ENCODE measurements around the gene TNC.

The TNC gene

DNA sequence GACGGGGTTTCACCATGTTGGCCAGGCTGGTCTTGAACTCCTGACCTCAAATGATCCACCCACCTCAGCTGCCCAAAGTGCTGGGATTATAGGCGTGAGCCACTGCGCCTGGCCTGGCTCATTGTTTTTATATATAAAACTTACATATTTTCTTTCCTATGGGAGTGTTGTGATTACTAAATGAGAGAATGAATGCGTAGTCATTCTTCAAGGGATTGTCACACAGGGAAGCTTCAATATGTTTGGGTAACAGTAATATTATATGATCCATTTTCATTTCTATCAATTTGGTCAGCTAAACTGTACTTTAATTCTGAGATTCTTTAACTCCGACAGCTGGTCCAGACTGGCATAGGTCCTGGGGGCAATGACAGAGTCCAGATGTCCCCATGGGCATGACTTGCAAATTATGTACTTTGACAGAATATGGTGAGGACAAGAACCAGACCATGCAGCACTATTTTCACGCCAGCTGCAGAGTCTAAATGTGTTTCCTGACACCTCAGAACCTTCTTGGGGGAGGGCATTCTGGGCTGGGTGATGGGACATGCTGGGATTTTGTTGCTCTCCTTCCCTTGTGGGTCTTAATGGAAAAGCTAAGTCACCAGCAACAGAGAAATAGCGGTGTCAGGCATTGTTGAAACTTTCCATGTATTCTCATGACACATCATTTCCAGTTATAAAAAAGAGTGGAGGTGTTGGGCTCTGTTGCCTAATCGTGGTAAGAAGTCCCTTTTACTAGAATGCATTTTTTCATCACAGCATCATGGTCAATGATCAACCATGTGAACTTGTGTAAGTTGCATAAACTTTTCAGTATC is 40.9 kb upstream of the TNC start:
- no peak for DNase-seq (ENCODE audit: low spot score)
- in situ Hi-C loops (cut with MboI; ENCODE audit: low sequenced_read_pairs, unreplicated experiment) = no loop called here
- TF ChIP-seq, protein P1, sequence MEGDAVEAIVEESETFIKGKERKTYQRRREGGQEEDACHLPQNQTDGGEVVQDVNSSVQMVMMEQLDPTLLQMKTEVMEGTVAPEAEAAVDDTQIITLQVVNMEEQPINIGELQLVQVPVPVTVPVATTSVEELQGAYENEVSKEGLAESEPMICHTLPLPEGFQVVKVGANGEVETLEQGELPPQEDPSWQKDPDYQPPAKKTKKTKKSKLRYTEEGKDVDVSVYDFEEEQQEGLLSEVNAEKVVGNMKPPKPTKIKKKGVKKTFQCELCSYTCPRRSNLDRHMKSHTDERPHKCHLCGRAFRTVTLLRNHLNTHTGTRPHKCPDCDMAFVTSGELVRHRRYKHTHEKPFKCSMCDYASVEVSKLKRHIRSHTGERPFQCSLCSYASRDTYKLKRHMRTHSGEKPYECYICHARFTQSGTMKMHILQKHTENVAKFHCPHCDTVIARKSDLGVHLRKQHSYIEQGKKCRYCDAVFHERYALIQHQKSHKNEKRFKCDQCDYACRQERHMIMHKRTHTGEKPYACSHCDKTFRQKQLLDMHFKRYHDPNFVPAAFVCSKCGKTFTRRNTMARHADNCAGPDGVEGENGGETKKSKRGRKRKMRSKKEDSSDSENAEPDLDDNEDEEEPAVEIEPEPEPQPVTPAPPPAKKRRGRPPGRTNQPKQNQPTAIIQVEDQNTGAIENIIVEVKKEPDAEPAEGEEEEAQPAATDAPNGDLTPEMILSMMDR (IDR thresholded peaks at IDR 0.05; ENCODE audit: borderline replicate concordance, control extremely low read depth, extremely low read depth, insufficient read depth, missing control alignments) = no peak

DNA sequence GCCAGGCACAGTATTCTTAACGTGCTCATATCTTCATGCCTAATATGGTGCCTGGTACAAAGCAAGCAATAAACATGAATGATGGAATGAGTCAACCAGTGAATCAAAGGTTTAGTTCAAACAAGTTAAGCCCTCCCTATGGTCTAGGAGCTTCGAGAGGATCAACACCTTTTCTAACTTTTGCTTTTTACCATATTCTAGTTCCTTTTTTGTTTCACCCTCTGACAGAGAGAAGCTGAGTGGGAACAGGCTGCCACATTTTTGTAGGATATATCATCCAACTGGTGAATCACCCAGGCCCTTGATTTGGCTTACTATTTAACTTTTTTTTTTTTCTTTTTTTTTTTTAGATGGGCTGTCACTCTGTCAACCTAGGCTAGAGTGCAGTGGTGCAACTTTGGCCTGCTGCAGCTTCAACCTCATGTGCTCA is 39.3 kb upstream of the TNC start:
- TF ChIP-seq, protein P1 (IDR thresholded peaks at IDR 0.05; ENCODE audit: borderline replicate concordance, control extremely low read depth, extremely low read depth, insufficient read depth, missing control alignments) = no peak
- in situ Hi-C loops (cut with MboI; ENCODE audit: low sequenced_read_pairs, unreplicated experiment) = no loop called here
- DNase-seq (ENCODE audit: low spot score) = no peak

DNA sequence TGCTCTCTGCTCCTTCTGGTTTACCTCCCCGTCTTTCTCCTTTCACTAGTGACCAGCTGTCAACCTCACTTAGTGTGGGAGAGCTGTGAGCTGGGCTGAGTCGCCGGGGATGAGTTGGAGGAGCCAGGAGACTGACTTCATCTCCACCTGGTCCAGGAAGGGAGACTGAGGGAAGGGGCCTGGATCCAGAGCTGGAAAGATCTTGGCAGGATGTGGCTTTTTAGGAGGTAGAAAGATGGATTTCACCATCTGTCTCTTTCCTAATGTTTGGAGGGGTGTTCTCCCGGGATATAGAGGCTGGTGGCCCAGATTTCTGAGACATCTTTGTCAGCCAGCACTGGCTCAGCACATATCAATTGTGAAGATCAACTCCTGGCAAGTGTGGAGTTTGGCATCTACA is 37.1 kb upstream of the TNC start:
- in situ Hi-C loops (cut with MboI; ENCODE audit: low sequenced_read_pairs, unreplicated experiment) = no loop called here
- TF ChIP-seq, protein P1 (IDR thresholded peaks at IDR 0.05; ENCODE audit: borderline replicate concordance, control extremely low read depth, extremely low read depth, insufficient read depth, missing control alignments) = no peak
- no peak for DNase-seq (ENCODE audit: low spot score)

DNA sequence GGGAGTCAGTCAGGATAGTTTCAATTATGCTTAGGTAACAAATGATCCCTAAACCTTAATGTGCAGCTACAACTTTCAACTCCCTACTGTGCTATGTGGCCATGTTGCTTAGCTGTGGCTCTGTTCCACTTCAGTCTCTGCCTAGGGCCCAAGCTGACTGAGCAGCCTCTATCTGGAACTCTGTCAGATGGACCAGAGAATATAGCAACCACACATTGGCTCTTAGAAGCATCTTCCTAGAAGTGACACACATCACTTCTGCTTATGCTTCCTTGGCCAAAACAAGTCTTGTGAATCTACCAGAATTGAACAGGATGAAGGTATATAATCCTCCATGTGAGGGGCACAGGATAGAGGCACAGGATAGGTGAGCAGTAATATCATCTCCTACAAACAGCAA is 36.7 kb upstream of the TNC start:
- TF ChIP-seq, protein P1 (IDR thresholded peaks at IDR 0.05; ENCODE audit: borderline replicate concordance, control extremely low read depth, extremely low read depth, insufficient read depth, missing control alignments) = no peak
- no peak for DNase-seq (ENCODE audit: low spot score)
- in situ Hi-C loops (cut with MboI; ENCODE audit: low sequenced_read_pairs, unreplicated experiment) = no loop called here

DNA sequence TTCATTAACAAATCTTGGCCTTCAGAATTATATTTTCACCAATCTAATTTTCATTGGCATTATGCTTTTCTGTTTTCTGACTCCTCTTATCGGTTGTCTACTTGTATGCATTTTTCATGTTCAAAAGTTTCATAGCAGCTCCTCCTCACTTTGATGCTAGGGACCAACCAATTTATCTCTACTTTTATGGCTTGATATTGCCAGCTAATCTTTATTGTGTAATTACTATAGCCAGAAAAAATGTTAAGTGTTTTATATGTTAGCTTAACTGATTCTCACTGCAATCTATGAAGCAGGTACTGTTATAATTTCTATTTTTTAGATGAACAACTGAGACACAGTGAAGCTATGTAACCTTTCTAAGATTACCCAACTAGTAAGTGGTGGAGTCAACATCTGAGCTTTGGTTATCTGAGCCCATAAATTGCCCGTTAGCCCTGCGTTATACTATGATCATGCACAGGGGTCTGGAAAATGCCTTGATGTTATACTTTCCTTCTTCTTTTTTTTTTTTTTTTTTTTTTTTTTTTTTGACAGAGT is 34.4 kb upstream of the TNC start:
- in situ Hi-C loops (cut with MboI; ENCODE audit: low sequenced_read_pairs, unreplicated experiment) = no loop called here
- TF ChIP-seq, protein P1 (IDR thresholded peaks at IDR 0.05; ENCODE audit: borderline replicate concordance, control extremely low read depth, extremely low read depth, insufficient read depth, missing control alignments) = no peak
- no peak for DNase-seq (ENCODE audit: low spot score)

DNA sequence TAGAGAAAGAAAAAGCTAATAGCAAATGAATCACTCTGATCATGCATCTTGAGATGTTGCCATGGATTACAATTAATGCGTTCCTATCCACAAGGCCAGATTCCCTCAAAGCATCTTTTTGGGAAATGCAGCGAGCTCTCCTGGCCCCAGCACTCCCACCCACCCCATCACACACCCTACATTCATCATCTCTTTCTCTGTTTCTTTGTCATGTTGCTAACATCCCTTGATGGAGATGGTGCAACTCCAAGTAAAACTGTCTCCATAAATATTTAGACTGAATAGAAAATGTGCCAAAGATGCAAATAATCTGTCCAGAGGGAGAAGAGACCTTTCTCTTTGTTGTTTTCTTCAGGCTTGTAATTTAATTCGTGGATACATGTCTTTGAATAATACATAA is 30.8 kb upstream of the TNC start:
- TF ChIP-seq, protein P1 (IDR thresholded peaks at IDR 0.05; ENCODE audit: borderline replicate concordance, control extremely low read depth, extremely low read depth, insufficient read depth, missing control alignments) = no peak
- in situ Hi-C loops (cut with MboI; ENCODE audit: low sequenced_read_pairs, unreplicated experiment) = no loop called here
- DNase-seq (ENCODE audit: low spot score) = no peak
